Fibroblast of skin of right biceps (primary cell): Measurements from ENCODE around the gene SCN5A.

Experiments used
- DNase-seq: peaks from one replicate; pipeline ENCODE4 v3.0.0-alpha.2; 2013

SCN5A gene

DNA sequence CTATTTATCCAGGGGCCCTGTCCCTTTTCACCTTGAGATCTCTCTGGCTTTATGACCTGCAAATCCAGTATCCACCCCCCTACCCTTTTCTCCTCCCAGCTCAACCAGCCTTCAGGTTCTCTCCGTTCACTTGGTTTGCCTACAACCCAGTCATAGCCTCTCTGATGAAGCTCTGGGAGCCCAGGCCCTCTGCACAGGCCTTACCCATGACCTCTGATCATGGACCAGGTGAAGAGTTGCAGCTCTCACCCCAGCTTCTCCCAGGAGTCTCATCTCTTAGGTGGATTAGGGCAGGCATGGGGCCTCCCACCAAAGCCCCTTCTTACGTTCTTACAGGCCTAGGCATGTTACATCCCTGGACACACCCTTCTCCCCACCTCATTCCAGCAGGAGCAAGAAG lies 93.6 kb downstream of the SCN5A start:
- DNase-seq: no peak

DNA sequence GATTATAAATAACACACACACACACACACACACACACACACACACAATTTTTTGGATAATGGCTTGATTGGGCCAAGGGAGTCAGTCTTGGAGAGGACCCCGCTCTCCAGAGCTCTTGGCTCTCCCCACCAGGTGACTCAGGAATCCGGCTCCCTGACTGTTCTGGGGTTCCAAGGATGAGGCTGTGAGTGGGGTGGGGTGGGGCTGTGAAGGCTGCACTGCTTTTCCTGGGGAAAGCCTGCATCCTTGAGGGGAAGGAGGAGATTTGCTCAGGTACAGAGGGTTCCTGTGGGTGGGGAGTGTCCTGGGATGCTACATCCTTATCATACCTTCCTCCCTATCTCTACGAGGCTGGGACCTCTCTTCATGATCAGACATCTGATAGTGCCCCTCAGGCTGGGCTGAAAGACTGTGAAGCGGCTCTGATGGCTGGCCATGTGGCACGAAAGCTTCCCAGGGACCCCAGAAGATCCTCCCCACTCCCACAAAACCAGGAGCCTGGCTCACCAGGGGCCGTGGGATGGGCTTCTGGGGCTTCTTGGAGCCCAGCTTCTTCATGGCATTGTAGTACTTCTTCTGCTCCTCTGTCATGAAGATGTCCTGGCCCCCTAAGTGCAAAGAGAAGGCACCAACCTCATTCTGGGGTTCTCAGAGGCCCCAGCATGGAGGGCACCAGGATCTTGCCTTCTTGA lies 94.2 kb downstream of the SCN5A start:
- DNase-seq: no peak

DNA sequence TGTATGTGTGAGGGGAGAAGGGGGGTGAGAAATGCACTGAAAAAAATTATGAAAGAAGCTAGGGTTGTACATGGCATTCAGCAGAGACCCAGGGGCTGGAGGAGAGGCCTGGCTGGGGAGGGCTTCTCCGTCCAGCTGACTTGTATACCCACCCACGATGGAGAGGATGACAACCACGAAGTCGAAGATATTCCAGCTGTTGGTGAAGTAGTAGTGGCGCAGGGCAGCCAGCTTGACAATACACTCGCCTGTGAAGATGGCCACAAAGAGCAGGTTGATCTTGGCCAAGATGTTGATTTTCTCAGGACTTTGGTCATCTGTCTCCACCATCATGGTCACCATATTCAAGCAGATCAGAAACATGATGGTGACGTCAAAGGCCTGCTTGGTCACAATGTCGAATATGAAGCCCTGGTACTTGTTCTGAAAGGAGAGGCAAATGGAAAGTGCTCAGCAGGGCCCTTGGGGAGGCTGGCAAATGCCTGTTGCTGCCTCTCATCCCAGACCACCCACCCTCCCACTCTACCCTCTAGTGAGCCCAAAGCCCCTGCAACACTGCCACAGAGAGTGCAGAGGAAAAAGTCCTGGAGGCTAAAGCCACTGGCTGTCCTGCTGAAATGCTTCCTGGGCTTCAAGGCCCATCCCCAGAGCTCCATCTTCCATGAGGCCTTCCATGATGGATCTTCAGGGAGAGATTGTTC lies 95.2 kb downstream of the SCN5A start:
- no peak for DNase-seq

DNA sequence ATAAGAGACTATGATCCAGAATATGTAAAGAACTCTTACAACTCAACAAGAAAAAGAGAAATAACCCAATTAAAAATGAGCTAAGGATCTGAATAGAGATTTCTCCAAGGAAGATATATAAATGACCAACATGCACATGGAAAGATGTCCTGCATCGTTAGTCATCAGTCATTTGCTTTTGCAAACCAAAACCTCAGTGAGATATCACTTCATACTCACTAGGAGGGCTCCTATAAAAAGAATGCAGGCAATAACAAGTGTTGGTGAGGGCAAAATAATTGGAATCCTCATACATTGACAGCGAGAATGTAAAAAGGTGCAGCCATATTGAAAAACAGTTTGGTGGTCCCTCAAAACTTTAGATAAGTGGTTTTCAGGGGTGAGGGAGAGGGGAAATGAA lies 96.4 kb downstream of the SCN5A start:
- no peak for DNase-seq

DNA sequence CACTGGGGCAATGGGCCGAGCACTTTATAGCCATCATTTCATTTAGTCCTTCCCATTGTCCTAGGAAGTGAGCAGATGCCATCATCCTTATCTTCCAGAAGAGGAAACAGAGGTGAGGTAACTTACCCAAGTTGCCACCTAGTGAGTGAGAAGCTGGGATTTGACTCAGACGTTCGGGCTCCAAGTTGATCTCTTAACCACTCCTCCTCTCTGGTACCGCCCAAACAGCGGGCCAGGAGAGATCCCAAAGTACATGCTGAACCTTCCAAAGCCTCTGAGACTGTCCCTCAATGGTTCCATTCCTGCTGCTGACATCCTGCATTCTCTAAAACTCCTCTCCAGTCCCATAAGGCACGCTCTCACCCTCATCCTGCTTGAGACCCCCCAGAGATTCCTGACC lies 97.1 kb downstream of the SCN5A start:
- DNase-seq: no peak

DNA sequence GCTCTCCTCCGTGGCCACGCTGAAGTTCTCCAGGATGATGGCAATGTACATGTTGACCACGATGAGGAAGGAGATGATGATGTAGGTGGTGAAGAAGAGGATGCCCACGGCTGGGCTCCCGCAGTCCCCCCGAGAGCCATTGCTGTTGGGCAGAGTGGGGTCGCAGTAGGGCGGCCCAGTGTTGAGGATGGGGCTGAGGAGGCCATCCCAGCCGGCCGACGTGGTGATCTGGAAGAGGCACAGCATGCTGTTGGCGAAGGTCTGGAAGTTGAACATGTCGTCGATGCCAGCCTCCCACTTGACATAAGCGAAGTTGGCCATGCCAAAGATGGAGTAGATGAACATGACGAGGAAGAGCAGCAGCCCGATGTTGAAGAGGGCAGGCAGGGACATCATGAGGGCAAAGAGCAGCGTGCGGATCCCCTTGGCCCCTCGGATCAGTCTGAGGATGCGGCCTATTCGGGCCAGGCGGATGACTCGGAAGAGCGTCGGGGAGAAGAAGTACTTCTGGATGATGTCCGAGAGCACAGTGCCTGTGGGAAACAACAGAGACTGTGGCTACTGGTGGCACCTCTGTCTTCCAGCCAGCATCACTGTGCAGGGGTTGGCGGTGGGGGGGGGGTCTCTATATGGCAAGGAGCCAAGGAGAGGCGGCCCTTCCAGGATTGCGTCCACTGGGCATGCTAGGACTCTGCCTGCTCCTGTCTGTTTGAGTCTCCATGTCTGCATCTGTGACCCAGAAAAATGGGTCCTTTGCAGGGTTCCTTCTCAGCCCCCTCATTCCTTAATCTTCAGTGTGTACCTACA lies 98.3 kb downstream of the SCN5A start:
- DNase-seq: no peak

DNA sequence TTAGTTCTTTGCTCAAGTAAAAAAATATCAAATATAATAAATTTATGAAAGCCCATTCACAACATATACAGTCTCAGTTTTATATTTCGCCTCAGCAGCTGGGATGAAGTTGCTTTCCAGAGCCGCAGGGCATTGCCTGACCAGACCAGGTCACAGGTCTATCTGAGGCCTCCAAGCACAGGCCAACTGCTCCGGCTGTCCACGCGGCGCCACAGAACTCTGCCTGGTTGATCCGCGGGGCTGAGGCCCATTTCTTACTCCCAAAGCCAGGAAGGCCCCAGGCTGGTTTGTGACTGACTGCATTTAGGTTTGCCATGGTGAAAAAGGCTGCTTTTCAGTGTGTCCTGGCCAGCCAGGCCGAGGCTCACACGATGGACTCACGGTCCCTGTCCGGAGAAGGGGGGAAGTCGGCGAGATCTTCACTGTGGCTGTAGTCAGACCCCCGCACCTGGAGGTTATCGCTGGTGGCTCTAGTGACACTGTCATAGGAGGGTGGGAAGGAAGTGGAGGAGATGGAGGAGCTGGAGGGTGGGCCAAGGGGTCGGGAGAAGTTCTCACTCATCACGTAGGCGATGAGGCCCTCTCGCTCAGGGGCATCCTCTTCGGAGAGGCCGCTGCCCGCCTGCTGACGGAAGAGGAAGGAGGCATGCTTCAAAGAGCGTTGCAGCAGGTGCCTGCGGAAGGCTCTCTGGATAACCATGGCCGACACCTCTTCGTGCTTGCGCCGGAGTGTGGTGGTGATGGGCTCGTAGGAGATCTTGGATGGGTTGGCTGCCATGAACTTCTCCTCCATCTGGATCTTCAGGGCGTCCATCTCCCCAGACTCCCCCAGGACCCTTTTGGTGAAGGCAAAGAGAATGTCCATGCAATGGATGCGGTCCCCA lies 99.3 kb downstream of the SCN5A start:
- no peak for DNase-seq

DNA sequence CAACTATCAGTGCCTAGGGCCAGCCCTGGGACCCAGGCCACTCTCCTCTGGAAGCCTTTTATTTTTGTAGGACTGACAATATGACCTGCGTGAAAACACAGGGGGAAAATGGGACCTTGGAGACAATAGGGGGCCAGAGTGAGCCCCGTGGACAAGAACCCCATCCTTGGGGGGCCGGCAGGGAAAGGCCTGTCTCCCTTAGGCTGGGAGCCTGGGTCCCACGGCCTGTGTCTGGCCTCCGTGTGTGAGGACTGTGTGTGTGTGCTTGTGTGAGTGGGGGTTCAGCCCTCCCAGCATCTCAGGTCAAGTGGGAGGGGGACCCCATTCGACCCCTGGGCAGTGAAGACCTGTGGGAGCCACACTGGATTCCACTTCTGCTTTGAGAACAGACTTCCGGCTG lies 100.0 kb downstream of the SCN5A start:
- DNase-seq: no peak

DNA sequence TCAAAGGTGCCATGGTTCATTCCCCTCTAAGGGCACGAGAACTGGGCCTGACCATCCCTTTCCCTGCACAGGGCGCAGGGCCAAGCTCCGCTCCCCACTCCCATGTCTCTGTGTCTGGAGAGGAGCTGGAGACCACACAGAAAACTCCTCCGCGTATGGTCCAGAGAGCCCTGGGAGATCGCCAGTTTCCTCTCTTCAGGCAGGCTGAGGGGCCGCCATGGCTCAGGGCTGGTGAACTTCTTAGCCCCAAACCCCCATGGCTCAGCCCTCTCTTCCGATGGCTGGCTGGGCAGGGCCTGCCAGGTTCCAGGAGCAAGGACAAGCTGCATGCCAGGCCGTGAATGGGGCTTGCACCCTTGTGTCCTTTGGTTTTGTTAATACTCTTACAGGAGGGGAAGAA lies 100.4 kb downstream of the SCN5A start:
- no peak for DNase-seq

DNA sequence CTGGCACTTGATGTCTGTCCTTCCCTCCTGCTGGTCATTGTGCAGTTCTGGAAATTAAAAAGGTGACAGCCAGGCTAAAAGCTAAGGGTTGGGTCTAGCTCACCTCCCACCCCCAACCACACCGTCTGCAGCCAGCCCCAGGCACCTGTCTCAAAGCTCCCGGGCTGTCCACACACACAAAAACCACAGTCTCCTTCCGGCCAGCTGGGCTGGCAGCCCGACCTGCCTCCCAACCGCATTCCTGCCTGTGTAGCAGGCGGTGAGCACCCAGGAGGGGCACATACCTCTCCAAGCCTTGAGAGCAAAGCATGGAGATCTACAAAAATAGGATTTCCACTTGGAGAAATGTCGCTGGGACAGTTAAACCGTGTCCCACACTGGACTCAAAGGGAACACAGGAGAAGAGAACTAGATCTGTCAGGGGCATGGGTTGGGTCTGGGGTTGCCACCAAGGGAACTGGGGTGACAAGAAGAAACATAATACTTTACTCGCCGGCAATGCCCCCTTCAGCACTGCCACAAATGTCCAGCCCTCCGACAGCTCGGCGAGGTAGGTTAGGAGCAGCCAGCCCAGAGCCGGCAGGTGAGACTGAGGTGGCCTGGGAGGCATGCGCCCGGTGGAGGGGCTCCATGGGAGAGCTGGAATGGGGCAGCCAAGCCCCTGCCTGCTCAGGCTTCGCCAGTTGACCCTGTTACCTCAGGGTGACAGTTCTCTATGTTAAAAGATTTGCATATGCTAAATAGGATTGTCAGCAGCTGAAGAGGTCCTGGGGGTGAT lies 101.1 kb downstream of the SCN5A start:
- no peak for DNase-seq

DNA sequence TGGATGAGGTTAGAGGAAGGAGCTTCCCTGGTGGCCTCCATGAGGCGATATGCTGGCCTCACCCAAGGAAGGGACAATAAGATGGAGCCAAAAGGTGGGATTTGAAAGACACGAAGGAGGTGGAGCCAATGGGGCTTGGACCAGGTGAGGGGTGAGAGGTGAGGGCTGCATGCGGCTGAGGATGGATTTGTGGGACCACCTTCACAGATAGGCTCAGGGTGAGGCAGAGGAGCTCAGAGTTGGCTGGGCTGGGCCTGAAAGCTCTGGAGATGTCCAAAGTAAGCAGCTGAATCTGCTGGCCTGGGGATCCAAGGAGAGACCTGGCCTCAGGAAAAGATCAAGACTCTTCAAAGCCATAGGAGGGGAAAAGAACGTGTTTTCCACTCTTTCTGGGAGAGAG lies 103.5 kb downstream of the SCN5A start:
- no peak for DNase-seq

DNA sequence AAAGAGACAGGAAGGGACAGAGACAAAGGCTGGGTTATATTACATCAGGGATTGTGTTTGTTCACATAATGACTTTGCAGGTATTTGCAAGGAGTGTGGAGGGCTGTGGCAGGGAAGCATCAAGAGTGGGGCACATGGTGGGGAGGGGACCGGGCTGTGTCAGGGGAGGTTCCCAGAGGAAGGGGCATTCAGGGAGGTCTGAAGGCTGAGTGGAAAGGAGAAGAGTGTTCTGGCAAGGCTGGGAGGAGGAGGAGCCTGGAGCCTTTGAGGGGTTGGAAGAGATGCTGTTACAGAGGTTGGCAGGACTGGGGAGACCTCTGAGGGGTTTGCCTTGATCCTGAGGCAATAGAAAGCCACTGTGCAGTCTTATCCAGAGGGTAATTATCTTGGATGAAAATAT lies 103.9 kb downstream of the SCN5A start:
- DNase-seq: no peak

DNA sequence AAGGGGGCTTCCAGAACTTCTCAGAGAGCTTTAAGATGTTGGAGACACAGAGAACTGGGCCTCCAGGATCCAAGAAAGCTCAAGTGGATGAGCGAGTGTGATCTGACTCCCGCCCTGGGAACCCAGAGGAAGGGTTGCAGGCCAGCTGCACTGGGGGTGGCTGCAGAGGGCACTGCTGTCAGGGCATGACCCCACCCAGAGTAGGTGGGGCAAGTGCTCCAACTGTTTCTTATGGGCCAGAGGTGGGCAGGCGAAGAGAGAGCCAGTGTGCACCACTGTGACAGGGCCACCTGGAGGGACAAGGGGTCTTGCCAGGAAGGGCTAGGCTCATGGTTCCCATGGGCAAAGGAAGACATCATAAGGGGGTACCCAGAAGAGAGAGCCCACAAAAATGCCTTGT lies 104.6 kb downstream of the SCN5A start:
- DNase-seq: no peak

DNA sequence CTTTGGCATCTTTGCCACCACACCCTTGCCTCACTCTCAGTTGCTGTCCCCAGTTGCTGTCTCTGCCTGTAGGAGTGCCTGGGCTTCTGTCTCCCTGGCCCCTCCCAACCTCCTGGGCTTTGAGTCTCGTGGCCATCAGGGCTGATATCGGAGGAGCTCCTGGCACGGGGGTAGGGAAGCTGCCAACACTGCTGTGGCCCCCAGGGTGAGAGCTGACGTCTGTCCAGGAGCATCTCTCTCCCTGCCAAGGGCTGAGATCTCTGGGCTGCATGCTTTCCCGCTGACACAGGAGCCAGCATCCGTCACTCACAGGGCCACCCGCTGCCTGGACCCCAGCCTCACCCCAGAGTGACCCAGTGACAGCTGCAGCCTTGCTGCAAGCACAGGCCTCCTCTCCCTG lies 105.9 kb downstream of the SCN5A start:
- DNase-seq: no peak

DNA sequence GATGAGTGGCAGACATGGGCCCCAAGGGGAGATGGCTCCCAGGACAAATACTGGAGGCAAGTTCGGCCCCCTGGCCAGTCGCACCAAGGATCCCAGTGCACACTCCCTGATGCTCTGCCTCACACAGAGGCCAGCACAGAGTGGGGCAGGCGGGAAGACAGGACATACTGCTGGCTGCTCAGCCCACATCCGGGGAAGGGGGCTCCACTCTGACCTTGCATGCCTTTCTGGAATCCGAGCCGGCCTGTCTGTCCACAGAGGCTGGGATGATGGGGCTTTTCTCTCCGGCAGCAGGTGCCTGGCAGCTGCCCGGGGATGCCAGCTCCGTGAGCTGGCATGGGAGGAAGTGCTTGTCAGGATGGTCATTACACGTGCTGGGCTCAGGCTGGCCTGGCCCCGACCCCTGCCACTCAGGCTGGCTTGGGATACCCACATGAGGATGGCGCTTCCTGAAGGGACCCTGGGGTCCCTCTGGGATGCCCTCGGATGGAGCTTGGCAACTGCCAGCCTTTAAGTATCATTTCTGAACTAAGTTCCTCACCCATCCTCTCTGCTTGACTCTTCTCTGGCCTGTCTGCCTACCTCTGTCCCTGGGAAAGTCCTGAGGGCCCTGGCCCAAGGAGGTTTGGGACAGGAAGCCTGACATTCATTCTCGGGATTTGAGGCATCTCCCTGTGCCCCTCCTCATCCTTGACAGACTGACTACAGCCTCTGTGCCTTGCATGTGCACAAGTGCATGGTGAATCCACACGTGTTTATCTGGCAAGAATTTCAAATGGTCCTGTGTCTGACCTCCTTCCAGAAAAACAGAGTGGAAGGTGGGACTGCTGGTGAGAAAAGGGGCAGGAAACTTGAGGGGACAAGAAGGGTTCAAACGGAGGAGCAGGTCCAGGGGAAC lies 106.8 kb downstream of the SCN5A start:
- DNase-seq: no peak

DNA sequence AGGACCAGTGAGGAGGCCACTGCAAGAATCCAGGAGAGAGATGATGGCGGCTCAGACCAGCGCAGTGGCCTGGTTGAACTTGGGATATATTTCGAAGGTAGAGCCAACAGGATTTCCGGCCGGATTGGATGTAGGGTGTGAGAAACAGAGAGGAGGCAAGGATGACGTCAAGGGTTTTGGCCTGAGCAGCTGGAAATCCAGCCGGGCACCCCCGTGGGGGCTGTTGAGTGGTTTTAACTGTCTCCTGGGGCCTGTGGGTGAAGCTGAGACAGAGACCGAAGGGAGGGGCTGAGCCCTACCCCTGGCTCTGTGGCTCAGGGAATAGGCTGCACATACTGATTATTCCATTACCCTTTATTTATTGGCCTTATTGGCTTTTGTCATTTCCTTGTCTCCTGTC lies 107.7 kb downstream of the SCN5A start:
- no peak for DNase-seq

DNA sequence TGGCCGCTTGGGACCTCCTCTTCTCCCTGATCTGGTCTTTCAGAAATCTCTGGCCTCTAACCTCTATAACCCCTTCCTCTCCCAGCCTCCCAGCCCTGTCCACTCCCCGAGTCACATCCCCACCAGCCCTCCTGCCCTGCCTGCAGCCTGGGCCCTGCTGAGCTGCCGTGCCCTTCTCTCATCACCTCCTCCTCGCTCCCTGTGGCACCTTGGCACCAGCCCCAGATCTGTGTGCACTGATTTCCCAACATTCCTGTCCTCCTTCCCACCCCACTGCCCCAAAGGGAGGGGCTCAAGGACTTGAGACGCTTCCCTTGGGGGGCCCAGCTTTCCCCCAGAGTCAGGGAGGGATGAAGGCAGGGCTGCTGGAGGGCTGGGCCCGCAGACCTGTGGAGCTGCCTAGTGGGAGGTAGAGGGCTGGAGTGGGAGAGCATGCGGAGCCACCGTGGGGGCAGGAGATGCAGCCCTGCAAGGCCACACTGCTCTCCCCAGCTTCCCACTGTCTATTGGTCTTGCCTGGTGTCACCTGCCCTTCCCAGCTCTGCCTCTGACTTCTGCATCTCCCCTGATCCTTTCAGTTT lies 110.6 kb downstream of the SCN5A start:
- no peak for DNase-seq

DNA sequence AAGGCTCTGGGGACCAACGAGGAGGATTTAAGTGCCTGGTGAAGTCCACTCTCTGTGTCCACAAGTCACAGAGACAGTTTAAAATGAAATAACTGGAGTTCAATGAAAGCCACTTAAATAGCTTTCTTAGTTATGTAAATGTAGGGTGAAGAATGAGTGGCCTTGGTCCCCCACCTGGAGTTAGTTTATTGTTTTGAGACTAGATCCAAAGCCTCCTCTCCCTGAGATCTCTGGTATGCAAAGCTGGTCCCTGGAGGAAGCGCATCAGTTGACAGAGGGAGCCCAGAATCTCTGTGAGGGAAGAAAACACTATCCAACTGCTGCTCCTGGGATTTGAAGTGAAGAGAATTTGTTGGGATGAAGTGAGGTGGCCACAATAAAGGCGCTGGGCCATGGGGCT lies 112.8 kb downstream of the SCN5A start:
- no peak for DNase-seq

DNA sequence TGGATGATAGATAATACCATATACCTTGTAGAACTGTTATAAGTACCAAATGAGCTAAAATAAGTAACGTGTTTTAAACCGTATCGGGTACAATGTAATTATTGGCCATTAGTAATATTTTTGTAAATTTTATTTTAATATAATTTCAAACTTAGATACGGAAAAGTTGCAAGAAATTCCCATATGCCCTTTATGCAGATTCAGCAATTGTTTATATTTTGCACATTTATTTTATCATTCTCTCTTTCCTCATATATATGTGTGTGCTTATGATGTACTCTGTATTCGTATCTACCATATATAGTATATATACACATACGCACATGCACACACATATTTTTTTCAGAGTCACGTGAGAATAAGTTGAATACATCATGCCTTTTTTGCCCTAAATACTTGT lies 114.9 kb downstream of the SCN5A start:
- no peak for DNase-seq

DNA sequence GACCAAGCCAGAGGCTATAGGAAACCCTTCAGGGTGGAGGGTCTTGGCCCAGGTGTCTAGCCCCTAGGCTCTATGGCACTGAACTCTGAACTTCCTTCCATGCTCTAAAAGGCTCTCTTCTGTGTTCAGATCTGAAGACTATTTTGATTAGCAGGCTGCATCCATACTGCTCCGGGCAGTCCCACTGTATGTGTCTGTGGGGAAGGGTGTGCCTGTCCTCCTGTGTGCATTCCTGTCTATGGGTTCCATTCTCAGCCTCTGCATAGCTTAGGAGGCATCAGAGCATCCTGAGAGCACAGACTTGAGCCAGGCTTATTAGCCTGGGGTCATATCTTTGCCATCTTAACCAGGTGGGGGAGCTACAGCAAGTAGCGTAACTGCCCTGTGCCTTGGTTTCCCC lies 115.3 kb downstream of the SCN5A start:
- no peak for DNase-seq
